ENCODE data around the gene OR7C2.

Gene OR7C2

DNA sequence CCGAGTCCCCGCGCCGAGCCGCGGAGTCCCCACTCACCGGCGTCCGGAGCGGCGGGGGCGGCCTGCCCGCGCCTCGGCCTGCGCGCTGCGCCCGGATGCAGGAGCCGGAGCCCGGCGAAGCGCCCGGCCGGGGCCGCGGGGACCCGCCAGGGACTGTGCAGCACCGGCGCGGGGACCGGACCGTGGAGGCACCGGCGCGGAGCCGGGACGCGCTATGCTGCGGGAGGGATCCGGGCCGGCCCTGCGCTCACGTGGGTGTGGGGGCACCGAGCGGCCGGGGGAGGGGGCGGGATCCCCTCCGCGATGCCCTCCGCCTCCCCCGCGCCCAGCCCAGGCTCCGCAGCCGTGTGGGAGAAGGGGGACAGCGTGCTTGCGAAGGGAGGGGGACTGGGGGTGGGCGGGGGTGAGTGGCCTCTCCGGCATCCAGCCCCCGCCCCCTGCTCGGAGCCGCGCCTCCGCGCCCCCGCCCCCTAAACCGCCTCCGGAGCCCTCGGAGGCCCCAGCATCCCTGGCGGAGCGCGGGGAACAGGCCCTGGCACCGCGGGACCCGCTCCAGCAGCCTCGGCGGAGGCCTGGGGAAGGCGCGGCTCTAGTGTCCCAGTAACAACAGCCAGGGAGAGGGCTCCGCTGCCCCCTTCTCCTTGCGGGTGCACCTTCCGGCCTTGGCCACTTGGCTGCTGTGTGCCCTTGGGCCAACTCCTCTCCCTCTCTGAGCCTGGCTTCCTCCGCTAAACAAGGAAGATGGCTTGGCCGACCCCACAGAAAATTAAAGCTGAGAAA, 38.4 kb downstream of the OR7C2 start, which contains the start of gene SLC1A6:
SLC1A6 (minus strand) TSS at position 389 of the 780 bp plus-strand sequence. CDS start 6,954 bp downstream, outside the sequence.
- DNase-seq, result no peak

DNA sequence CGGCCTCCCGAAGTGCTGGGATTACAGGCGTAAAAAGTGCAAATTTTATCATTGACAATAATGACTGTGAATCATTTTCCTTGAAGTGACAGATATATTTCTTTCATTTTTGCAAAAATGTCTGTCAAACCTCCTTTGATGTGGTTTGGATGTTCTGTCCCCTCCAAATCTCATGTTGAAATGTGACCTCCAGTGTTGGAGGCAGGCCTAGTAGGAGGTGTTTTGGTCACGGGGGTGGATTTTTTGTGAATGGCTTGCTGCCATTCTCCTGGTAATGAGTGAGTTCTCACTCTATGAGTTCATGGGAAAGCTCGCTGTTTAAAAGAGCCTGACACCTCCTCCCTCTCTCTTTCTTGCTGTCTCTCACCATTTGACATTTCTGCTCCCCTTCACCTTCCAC, 43.8 kb downstream of the OR7C2 start:
- DNase-seq, result no peak

Measured in inflammatory macrophage treated with lipopolysaccharide for 4 hours (primary cell).